Neuronal stem cell (in vitro differentiated cells): ENCODE measurements around the gene HS1BP3.

ENCODE experiments used
- DNase-seq: peaks from one replicate; pipeline ENCODE4 v3.0.0-alpha.2; 2013; ENCODE audit warnings: low spot score
- H2AFZ ChIP-seq: one replicate; pipeline ENCODE4 v1.6.1; 2013; ENCODE audit warnings: mild to moderate bottlenecking, low read length, inconsistent platforms
- H2AK5ac ChIP-seq: 2 replicates; pipeline ENCODE4 v1.6.1; 2013; ENCODE audit warnings: low read depth, mild to moderate bottlenecking, inconsistent platforms, low read length, moderate library complexity, mixed read lengths
- H2BK120ac ChIP-seq: 2 replicates; pipeline ENCODE4 v1.6.1; 2013; ENCODE audit warnings: low read depth, mild to moderate bottlenecking, inconsistent platforms, low read length, moderate library complexity, mixed read lengths
- H2BK12ac ChIP-seq: one replicate; pipeline ENCODE4 v1.6.1; 2013; ENCODE audit warnings: low read length, inconsistent platforms
- H2BK15ac ChIP-seq: 2 replicates; pipeline ENCODE4 v1.6.1; 2013; ENCODE audit warnings: mild to moderate bottlenecking, low read length, inconsistent platforms, mixed read lengths
- H2BK5ac ChIP-seq: one replicate; pipeline ENCODE4 v1.6.1; 2013; ENCODE audit warnings: inconsistent platforms, mild to moderate bottlenecking, low read length, moderate library complexity
- H3K14ac ChIP-seq: one replicate; pipeline ENCODE4 v1.6.1; 2013; ENCODE audit warnings: low read length, inconsistent platforms
- H3K18ac ChIP-seq: 2 replicates; pipeline ENCODE4 v1.6.1; 2013; ENCODE audit warnings: low read length, inconsistent platforms
- H3K23ac ChIP-seq: 2 replicates; pipeline ENCODE4 v1.6.1; 2013; ENCODE audit warnings: low read depth, mild to moderate bottlenecking, mixed read lengths, low read length, inconsistent platforms; ENCODE audit not compliant: poor library complexity
- H3K27ac ChIP-seq: replicated peaks from 3 replicates; pipeline ENCODE4 v1.5.1; 2013; ENCODE audit warnings: low read length, inconsistent platforms
- H3K27me3 ChIP-seq, 3 experiments: 2 replicates each; pipeline ENCODE4 v1.6.1; 2013; ENCODE audit warnings: low read length in 3 of 3, mild to moderate bottlenecking in 2 of 3, inconsistent platforms in 1 of 3, low read depth in 1 of 3, mixed read lengths in 1 of 3, moderate library complexity in 1 of 3; ENCODE audit not compliant: control insufficient read depth in 3 of 3, insufficient read depth in 3 of 3
- H3K36me3 ChIP-seq, 2 donors: replicated peaks in 1 of 2; 2 replicates each; pipeline ENCODE4 v1.6.1; 2013; ENCODE audit warnings: low read length in 2 of 2; ENCODE audit not compliant: control insufficient read depth in 2 of 2, insufficient read depth in 2 of 2
- H3K4ac ChIP-seq: 2 replicates; pipeline ENCODE4 v1.6.1; 2013; ENCODE audit warnings: inconsistent platforms, mild to moderate bottlenecking, low read length, moderate library complexity
- H3K4me1 ChIP-seq, 2 donors: 1 replicate in 1 of 2; 2 replicates in 1 of 2; pipeline ENCODE4 v1.6.1; 2013; ENCODE audit warnings: low read length in 2 of 2, low read depth in 1 of 2; ENCODE audit not compliant: control insufficient read depth in 2 of 2, insufficient read depth in 1 of 2
- H3K4me2 ChIP-seq: one replicate; pipeline ENCODE4 v1.6.1; 2013; ENCODE audit warnings: mild to moderate bottlenecking, low read length, inconsistent platforms; ENCODE audit not compliant: insufficient read depth, poor library complexity, severe bottlenecking
- H3K4me3 ChIP-seq, 2 donors: 2 replicates each; pipeline ENCODE4 v1.5.1; 2013; ENCODE audit warnings: low read length in 2 of 2, mild to moderate bottlenecking in 2 of 2, inconsistent platforms in 1 of 2, moderate library complexity in 1 of 2
- H3K79me1 ChIP-seq: one replicate; pipeline ENCODE4 v1.6.1; 2013; ENCODE audit warnings: low read depth, mild to moderate bottlenecking, inconsistent platforms, low read length, moderate library complexity
- H3K9ac ChIP-seq: one replicate; pipeline ENCODE4 v1.6.1; 2013; ENCODE audit warnings: mild to moderate bottlenecking, low read depth, low read length, inconsistent platforms; ENCODE audit not compliant: poor library complexity
- H3K9me3 ChIP-seq, 2 donors: replicated peaks in 1 of 2; 2 replicates each; pipeline versions ENCODE3 to v1.6.1; 2013; ENCODE audit warnings: low read length in 2 of 2, mild to moderate bottlenecking in 2 of 2, inconsistent platforms in 1 of 2, low read depth in 1 of 2, mixed read lengths in 1 of 2, moderate library complexity in 1 of 2; ENCODE audit not compliant: control insufficient read depth in 2 of 2, insufficient read depth in 1 of 2
- H4K8ac ChIP-seq: one replicate; pipeline ENCODE4 v1.6.1; 2013; ENCODE audit warnings: low read depth, mild to moderate bottlenecking, inconsistent platforms, low read length, moderate library complexity
- H4K91ac ChIP-seq: one replicate; pipeline ENCODE4 v1.6.1; 2013; ENCODE audit warnings: low read length, low read depth, mild to moderate bottlenecking, inconsistent platforms; ENCODE audit not compliant: poor library complexity
- WGBS, 2 donors: extraction: QIAGEN DNeasy Blood & Tissue Kit; methylation state at CpG; one replicate each; pipeline ENCODE4 v1.1.7; 2013; ENCODE audit warnings: missing lambda C conversion rate in 2 of 2, mixed read lengths in 1 of 2; ENCODE audit not compliant: insufficient read length in 2 of 2, insufficient replicate concordance in 1 of 2; ENCODE audit errors: extremely low coverage in 2 of 2; 5-methylcytosine and 5-hydroxymethylcytosine counted together

HS1BP3 gene

GRCh38 chr2:20623241-20623640 lies 27.7 kb downstream of the HS1BP3 start:
- H2AFZ ChIP-seq, result no peak overlapping the region
- H2BK5ac ChIP-seq, result no peak overlapping the region
- H2AK5ac ChIP-seq, result peak overlapping the region; percentile 33
- no peak for DNase-seq
- no peak overlapping the region for H3K9ac ChIP-seq
- H3K18ac ChIP-seq, result no peak overlapping the region
- peaks cover 0 to 12% of the 10 kb centered on the region in 2 donors for H3K4me1 ChIP-seq
- no peak overlapping the region for H3K27ac ChIP-seq
- H2BK15ac ChIP-seq, result no peak overlapping the region
- H3K9me3 ChIP-seq, result no peaks in the 10 kb centered on the region
- no peak overlapping the region for H3K23ac ChIP-seq
- no peak overlapping the region for H3K14ac ChIP-seq
- H2BK12ac ChIP-seq, result no peak overlapping the region
- H3K4ac ChIP-seq, result no peak overlapping the region
- H3K4me3 ChIP-seq, result no peak overlapping the region
- H3K36me3 ChIP-seq, result peaks cover 3 to 23% of the 10 kb centered on the region in 2 donors
- no peak overlapping the region for H3K4me2 ChIP-seq
- H3K27me3 ChIP-seq, result no peaks in the 10 kb centered on the region
- no peak overlapping the region for H2BK120ac ChIP-seq
- H4K8ac ChIP-seq, result no peak overlapping the region
- whole genome bisulfite sequencing, 2 donors, result no CpG with 5 or more reads among the region's 10 CpGs
- no peaks in the 10 kb centered on the region for H3K79me1 ChIP-seq
- H4K91ac ChIP-seq, result no peak overlapping the region

- WGBS, 2 donors, result no CpG with 5 or more reads among the region's 10 CpGs
- Histone ChIP-seq H2BK5ac (no peak overlapping the region), H3K4me2 (no peak overlapping the region), H3K36me3 (peaks cover 3 to 23% of the 10 kb centered on the region in 2 donors), H3K4ac (no peak overlapping the region), H2BK15ac (no peak overlapping the region), H3K79me1 (no peaks in the 10 kb centered on the region), H3K27ac (no peak overlapping the region), H3K4me1 (peaks cover 0 to 12% of the 10 kb centered on the region in 2 donors), H2AK5ac (peak overlapping the region; percentile 33), H4K91ac (no peak overlapping the region), H3K9me3 (no peaks in the 10 kb centered on the region), H3K27me3 (no peaks in the 10 kb centered on the region), H3K23ac (no peak overlapping the region), H2BK12ac (no peak overlapping the region), H3K14ac (no peak overlapping the region), H4K8ac (no peak overlapping the region), H2BK120ac (no peak overlapping the region), H3K18ac (no peak overlapping the region), H3K9ac (no peak overlapping the region), H3K4me3 (no peak overlapping the region), H2AFZ (no peak overlapping the region)
- no peak for DNase-seq
Observed at GRCh38 chr2:20622731-20623130, 28.2 kb downstream of the HS1BP3 start.

- Histone ChIP-seq H3K18ac (peak overlapping the region; percentile 65), H3K14ac (no peak overlapping the region), H3K9ac (no peak overlapping the region), H3K27me3 (no peaks in the 10 kb centered on the region), H3K9me3 (no peaks in the 10 kb centered on the region), H3K79me1 (no peaks in the 10 kb centered on the region), H3K27ac (no peak overlapping the region), H4K91ac (no peak overlapping the region), H2AK5ac (no peak overlapping the region), H3K23ac (no peak overlapping the region), H2AFZ (no peak overlapping the region), H3K4me2 (no peak overlapping the region), H2BK12ac (no peak overlapping the region), H3K4me3 (no peak overlapping the region), H3K36me3 (peaks cover 3 to 23% of the 10 kb centered on the region in 2 donors), H2BK15ac (no peak overlapping the region), H3K4ac (no peak overlapping the region), H4K8ac (no peak overlapping the region), H2BK120ac (no peak overlapping the region), H3K4me1 (peaks cover under 1 to 14% of the 10 kb centered on the region in 2 donors), H2BK5ac (no peak overlapping the region)
- no CpG with 5 or more reads among the region's 11 CpGs for WGBS, 2 donors
- no peak for DNase-seq
Observed at GRCh38 chr2:20622296-20622686, 28.6 kb downstream of the HS1BP3 start.

GRCh38 chr2:20621366-20622295 lies 29.3 kb downstream of the HS1BP3 start:
- H3K27me3 ChIP-seq, result no peaks in the 10 kb centered on the region
- no peak overlapping the region for H4K8ac ChIP-seq
- no peak overlapping the region for H2BK12ac ChIP-seq
- no peak overlapping the region for H3K23ac ChIP-seq
- no peak overlapping the region for H4K91ac ChIP-seq
- no peak overlapping the region for H2BK15ac ChIP-seq
- no peak overlapping the region for H3K4me2 ChIP-seq
- no peak overlapping the region for H3K4me3 ChIP-seq
- H2BK120ac ChIP-seq, result peak overlapping the region; percentile 16
- peak overlapping the region; percentile 70 for H3K18ac ChIP-seq
- H3K4ac ChIP-seq, result no peak overlapping the region
- peak overlapping the region; percentile 20 for H2AK5ac ChIP-seq
- H3K36me3 ChIP-seq, result peaks cover 3 to 23% of the 10 kb centered on the region in 2 donors
- H2AFZ ChIP-seq, result no peak overlapping the region
- H3K79me1 ChIP-seq, result no peaks in the 10 kb centered on the region
- H3K27ac ChIP-seq, result no peak overlapping the region
- no CpG with 5 or more reads among the region's 12 CpGs for WGBS, 2 donors
- DNase-seq, result no peak
- H3K4me1 ChIP-seq, result peaks cover 7 to 20% of the 10 kb centered on the region in 2 donors
- no peaks in the 10 kb centered on the region for H3K9me3 ChIP-seq
- H3K9ac ChIP-seq, result no peak overlapping the region
- H3K14ac ChIP-seq, result peak overlapping the region; percentile 86
- H2BK5ac ChIP-seq, result no peak overlapping the region
